CD4-positive, alpha-beta T cell treated with Interleukin-21 for 1 hour (primary cell): Measurements from ENCODE around the gene PDIA2.
"Not testable (repeated sequence)": the region's sequence is repeated elsewhere in the genome, so short reads cannot be mapped to it uniquely, and the experiment has no call there.

Source experiments
- DNase-seq: peaks from one replicate; pipeline ENCODE4 v3.0.0-alpha.2; 2020

The PDIA2 gene

GRCh38 chr16:301950-302349, 19.0 kb downstream of the PDIA2 start:
- DNase-seq: no peak

GRCh38 chr16:303760-304505, 21.0 kb downstream of the PDIA2 start:
- no peak for DNase-seq

GRCh38 chr16:305916-306626, 23.1 kb downstream of the PDIA2 start:
- DNase-seq: no peak

- DNase-seq: no peak
Measured at GRCh38 chr16:306911-307370, 24.0 kb downstream of the PDIA2 start.

GRCh38 chr16:307691-308312, 24.8 kb downstream of the PDIA2 start:
- DNase-seq: no peak

- DNase-seq: no peak
Measured at GRCh38 chr16:309476-309875, 26.5 kb downstream of the PDIA2 start.

GRCh38 chr16:311725-312124, 28.8 kb downstream of the PDIA2 start:
- DNase-seq: no peak

- DNase-seq: no peak
Measured at GRCh38 chr16:314351-314750, 31.4 kb downstream of the PDIA2 start.

GRCh38 chr16:314795-315299, 31.9 kb downstream of the PDIA2 start:
- no peak for DNase-seq

- no peak for DNase-seq
Measured at GRCh38 chr16:316741-317464, 33.9 kb downstream of the PDIA2 start.

- no peak for DNase-seq
Measured at GRCh38 chr16:317583-317982, 34.6 kb downstream of the PDIA2 start.

- DNase-seq: no peak
Measured at GRCh38 chr16:318628-319027, 35.7 kb downstream of the PDIA2 start.

- DNase-seq: no peak
Measured at GRCh38 chr16:320206-320605, 37.2 kb downstream of the PDIA2 start.

GRCh38 chr16:321532-321931, 38.6 kb downstream of the PDIA2 start:
- no peak for DNase-seq

- DNase-seq: no peak
Measured at GRCh38 chr16:322476-323143, 39.6 kb downstream of the PDIA2 start.

GRCh38 chr16:324201-324450, 41.2 kb downstream of the PDIA2 start:
- no peak for DNase-seq

GRCh38 chr16:324451-325334, 41.7 kb downstream of the PDIA2 start:
- DNase-seq: peak; percentile 82

- DNase-seq: no peak
Measured at GRCh38 chr16:325375-326145, 42.6 kb downstream of the PDIA2 start.

- DNase-seq: no peak
Measured at GRCh38 chr16:330741-331140, 47.8 kb downstream of the PDIA2 start.

GRCh38 chr16:331181-331814, 48.3 kb downstream of the PDIA2 start:
- DNase-seq: not testable (repeated sequence)
